ENCODE data around the gene TPCN1.
A peak's percentile ranks its signal among the peaks of the same experiment; 100 is the strongest.

DNA sequence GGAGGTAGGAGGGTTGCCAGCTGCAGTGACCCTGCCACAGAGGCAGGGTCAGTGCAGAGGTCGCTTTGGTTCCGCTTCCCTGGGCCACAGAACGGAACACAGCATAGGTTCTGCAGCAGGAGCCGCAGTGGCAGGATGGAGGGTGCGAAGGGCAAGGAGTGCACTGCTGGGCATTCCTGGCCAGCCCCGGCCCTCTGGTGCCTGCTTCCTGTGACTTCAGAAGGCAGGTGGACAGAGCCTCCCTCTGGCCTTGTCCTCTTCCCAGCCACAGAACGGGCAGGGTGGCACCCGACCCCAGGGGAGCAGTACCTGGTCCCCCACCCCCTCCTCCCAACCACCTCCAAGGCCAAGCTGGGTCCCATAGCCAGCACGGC lies 75.9 kb downstream of the TPCN1 start:
- TF ChIP-seq CTCF (IDR thresholded peaks at IDR 0.05): peak in 3 of 4 donors; percentile 9 to 35 (median 18)
- peak; percentile 38 for TF ChIP-seq POLR2A (IDR thresholded peaks at IDR 0.05)
